Activated CD4-positive, alpha-beta T cell treated with anti-CD3 and anti-CD28 coated beads, Interleukin-2, Interleukin-4, amounts not matched to agents 100 ng/mL and 50 ng/mL, durations not matched to agents 16 hours and 8 hours (primary cell): Measurements from ENCODE around the gene ALDH1L2.
A peak's percentile ranks its signal among the peaks of the same experiment; 100 is the strongest.

Experiments used
- DNase-seq: peaks from one replicate; pipeline ENCODE4 v3.0.0-alpha.2; 2020; ENCODE audit warnings: low spot score

Gene ALDH1L2

GRCh38 chr12:105032703-105033357, 51.4 kb downstream of the ALDH1L2 start:
- DNase-seq, result no peak

- DNase-seq, result peak; percentile 25
Observed at GRCh38 chr12:105030820-105031807, 53.1 kb downstream of the ALDH1L2 start.

GRCh38 chr12:105026411-105026810, 57.8 kb downstream of the ALDH1L2 start:
- DNase-seq, result no peak

GRCh38 chr12:105025890-105026289, 58.4 kb downstream of the ALDH1L2 start:
- DNase-seq, result no peak

- no peak for DNase-seq
Observed at GRCh38 chr12:105024928-105025327, 59.3 kb downstream of the ALDH1L2 start.

- DNase-seq, result no peak
Observed at GRCh38 chr12:105020241-105020962, 63.9 kb downstream of the ALDH1L2 start.

- no peak for DNase-seq
Observed at GRCh38 chr12:105018776-105019175, 65.5 kb downstream of the ALDH1L2 start.

- DNase-seq, result no peak
Observed at GRCh38 chr12:105018012-105018411, 66.2 kb downstream of the ALDH1L2 start.

GRCh38 chr12:105015543-105015942, 68.7 kb downstream of the ALDH1L2 start:
- DNase-seq, result no peak

GRCh38 chr12:105014603-105015002, 69.7 kb downstream of the ALDH1L2 start:
- DNase-seq, result no peak

GRCh38 chr12:105013892-105014291, 70.4 kb downstream of the ALDH1L2 start:
- DNase-seq, result no peak

GRCh38 chr12:105001476-105001875, 82.8 kb downstream of the ALDH1L2 start:
- no peak for DNase-seq

- no peak for DNase-seq
Observed at GRCh38 chr12:104999347-104999685, 84.9 kb downstream of the ALDH1L2 start.

- no peak for DNase-seq
Observed at GRCh38 chr12:104998423-104999346, 85.6 kb downstream of the ALDH1L2 start.

GRCh38 chr12:104997541-104997940, 86.7 kb downstream of the ALDH1L2 start:
- no peak for DNase-seq

GRCh38 chr12:104994336-104994735, 89.9 kb downstream of the ALDH1L2 start:
- no peak for DNase-seq

GRCh38 chr12:104991565-104992128, 92.6 kb downstream of the ALDH1L2 start:
- no peak for DNase-seq

GRCh38 chr12:104990950-104991349, 93.3 kb downstream of the ALDH1L2 start:
- DNase-seq, result no peak

GRCh38 chr12:104986022-104986941, 98.0 kb downstream of the ALDH1L2 start, which contains the start of gene NOPCHAP1:
Gene NOPCHAP1 (plus strand): TSS chr12:104986316. CDS start chr12:104986353, 37 bp downstream.
- peak; percentile 89 for DNase-seq

- no peak for DNase-seq
Observed at GRCh38 chr12:104985206-104985605, 99.1 kb downstream of the ALDH1L2 start.
